ENCODE data around the gene PRM3. TPM values are rescaled to one million over a fixed set of nuclear protein-coding genes. Genes with fewer than 3 reads are reported as not detected.

PRM3 gene
- total RNA-seq, 2 donors from 2014 or later, result not detected

DNA sequence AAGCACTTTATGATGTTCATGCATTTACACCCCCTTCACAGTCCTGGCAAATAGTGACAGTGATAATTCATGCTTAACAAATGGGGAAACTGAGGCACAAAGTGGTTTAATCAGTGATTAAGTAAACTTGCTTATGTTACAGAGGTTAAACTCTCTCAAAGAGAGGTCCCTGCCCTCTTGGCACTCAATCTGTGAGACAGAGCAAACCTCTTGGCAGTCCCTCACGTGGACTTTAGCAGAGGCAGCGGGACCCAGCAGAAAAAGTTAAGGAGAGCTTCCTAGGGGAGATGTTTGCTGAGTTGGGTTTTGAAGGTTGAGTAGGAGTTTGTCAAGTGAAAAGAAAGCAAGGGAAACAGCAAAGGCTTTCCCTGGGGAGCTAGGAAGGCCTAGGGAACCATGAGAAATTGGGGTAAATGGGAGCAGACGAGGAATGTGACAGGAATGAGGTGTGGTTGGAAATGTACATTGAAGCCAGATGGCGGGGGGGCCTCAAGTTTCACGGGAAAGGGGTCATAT lies 28.1 kb downstream of the PRM3 start:
- H3K4me3 Mint-ChIP-seq, result peak overlapping the region; percentile 11 to 53

GRCh38 chr16:11242658-11243057 lies 30.8 kb downstream of the PRM3 start:
- no peaks in the 10 kb centered on the region for H3K27me3 Mint-ChIP-seq (ENCODE audit: low read depth)
- peaks cover 0 to 1% of the 10 kb centered on the region in 2 donors for H3K9me3 Mint-ChIP-seq
- H3K27ac Mint-ChIP-seq, result no peak overlapping the region
- H3K4me3 Mint-ChIP-seq, result no peak overlapping the region
- peaks cover 1 to 6% of the 10 kb centered on the region in 2 donors for H3K36me3 Mint-ChIP-seq (ENCODE audit: insufficient read depth in 2 of 2)
- no peak for ATAC-seq (replicated peaks in 1 of 2)
- DNase-seq, result no peak
- peaks cover 35% of the 10 kb centered on the region for H3K4me1 Mint-ChIP-seq (ENCODE audit: low read depth)

More for the DNA sequence above, 28.1 kb downstream of the PRM3 start:
- Mint-ChIP-seq H3K4me1 (ENCODE audit: low read depth) (peaks cover 48% of the 10 kb centered on the region), H3K36me3 (ENCODE audit: insufficient read depth in 2 of 2) (peaks cover 1 to 9% of the 10 kb centered on the region in 2 donors), H3K27me3 (ENCODE audit: low read depth) (no peaks in the 10 kb centered on the region), H3K27ac (peak overlapping the region; percentile 93), H3K9me3 (peaks cover 0 to 1% of the 10 kb centered on the region in 2 donors)
- ATAC-seq (replicated peaks in 1 of 2) (no peak), DNase-seq (no peak)

DNA sequence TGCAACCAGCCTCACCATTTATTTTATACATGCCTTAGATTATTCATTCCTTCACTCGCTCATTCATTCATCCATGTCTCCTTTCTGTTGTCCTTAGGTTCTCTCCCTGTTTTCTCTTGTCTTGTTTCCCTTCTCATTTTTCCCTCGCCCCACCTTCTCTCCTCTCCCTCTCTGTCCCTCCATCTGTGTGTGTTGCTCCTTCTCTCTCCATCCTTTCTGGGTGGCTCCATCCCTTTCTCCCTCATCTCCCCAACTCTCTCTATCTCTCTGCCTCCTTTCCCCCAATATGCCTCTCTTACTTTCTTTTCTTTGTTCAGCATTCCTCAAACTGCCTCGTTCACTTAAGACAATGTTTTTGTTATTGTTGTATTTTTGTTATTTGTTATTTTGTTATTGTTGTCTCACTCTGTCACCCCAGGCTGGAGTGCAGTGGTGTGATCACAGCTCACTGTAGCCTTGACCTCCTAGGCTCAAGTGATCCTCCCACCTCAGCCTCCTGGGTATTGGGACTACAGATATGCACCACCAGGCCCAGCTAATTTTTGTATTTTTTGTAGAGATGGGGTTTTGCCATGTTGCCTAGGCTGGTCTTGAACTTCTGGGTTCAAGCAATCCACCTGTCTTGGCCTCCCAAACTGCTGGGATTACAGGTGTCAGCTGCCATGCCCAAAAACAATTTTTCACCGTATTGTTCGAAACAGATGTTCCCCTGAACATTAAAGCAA lies 31.8 kb downstream of the PRM3 start:
- Mint-ChIP-seq H3K4me3 (no peak overlapping the region), H3K9me3 (no peaks in the 10 kb centered on the region), H3K36me3 (ENCODE audit: insufficient read depth in 2 of 2) (no peaks in the 10 kb centered on the region), H3K27ac (no peak overlapping the region), H3K4me1 (ENCODE audit: low read depth) (peaks cover 35% of the 10 kb centered on the region), H3K27me3 (ENCODE audit: low read depth) (no peaks in the 10 kb centered on the region)
- DNase-seq (no peak), ATAC-seq (replicated peaks in 1 of 2) (no peak)

DNA sequence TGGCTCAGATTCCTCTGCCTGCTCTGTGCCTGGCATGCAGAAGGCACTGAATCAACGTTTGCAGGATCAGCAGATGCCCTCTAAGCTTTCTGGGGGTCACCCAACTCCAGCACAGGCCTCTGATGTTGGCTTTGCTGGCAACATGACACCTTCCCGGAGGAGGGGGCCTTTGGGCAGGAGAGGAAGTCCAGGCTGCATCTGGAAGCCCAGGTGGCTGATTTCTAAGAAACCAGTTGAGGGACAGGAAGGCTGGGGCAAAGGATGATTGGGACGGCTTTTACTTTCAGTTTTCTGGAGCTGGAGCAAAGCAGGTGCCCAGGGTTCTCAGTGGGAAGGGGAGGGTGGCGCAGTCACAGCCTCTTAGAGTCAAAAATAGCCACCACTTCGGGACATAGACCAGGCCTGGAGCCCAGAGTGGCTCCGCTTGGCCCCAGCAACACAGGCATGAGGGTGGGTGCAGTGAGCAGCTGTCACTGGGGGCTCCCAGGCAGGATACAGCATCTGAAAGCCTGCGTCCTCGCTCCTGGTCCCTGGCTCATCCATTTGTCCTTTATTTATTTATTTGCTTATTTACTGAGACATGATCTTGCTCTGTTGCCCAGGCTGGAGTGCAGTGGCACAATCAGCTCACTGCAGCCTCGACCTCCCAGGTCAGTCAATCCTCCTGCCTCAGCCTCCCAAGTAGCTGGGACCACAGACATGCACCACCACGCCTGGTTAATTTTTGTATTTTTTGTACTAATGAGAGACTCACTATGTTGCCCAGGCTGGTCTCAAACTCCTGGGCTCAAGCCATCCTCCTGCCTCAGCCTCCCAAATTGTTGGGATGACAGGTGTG lies 32.6 kb downstream of the PRM3 start:
- Mint-ChIP-seq H3K4me3 (peak overlapping the region in 1 of 2 donors; percentile 57), H3K9me3 (no peaks in the 10 kb centered on the region), H3K4me1 (ENCODE audit: low read depth) (peaks cover 32% of the 10 kb centered on the region), H3K27me3 (ENCODE audit: low read depth) (no peaks in the 10 kb centered on the region), H3K27ac (peak overlapping the region; percentile 56), H3K36me3 (ENCODE audit: insufficient read depth in 2 of 2) (no peaks in the 10 kb centered on the region)
- DNase-seq, result no peak
- ATAC-seq (replicated peaks in 1 of 2), result peak; percentile 32 to 33

GRCh38 chr16:11239644-11240632 lies 33.5 kb downstream of the PRM3 start:
- no peaks in the 10 kb centered on the region for H3K27me3 Mint-ChIP-seq (ENCODE audit: low read depth)
- H3K9me3 Mint-ChIP-seq, result no peaks in the 10 kb centered on the region
- H3K27ac Mint-ChIP-seq, result peak overlapping the region; percentile 56
- peak overlapping the region; percentile 25 to 57 for H3K4me3 Mint-ChIP-seq
- no peak for ATAC-seq (replicated peaks in 1 of 2)
- H3K4me1 Mint-ChIP-seq (ENCODE audit: low read depth), result peaks cover 32% of the 10 kb centered on the region
- no peaks in the 10 kb centered on the region for H3K36me3 Mint-ChIP-seq (ENCODE audit: insufficient read depth in 2 of 2)
- DNase-seq, result no peak

DNA sequence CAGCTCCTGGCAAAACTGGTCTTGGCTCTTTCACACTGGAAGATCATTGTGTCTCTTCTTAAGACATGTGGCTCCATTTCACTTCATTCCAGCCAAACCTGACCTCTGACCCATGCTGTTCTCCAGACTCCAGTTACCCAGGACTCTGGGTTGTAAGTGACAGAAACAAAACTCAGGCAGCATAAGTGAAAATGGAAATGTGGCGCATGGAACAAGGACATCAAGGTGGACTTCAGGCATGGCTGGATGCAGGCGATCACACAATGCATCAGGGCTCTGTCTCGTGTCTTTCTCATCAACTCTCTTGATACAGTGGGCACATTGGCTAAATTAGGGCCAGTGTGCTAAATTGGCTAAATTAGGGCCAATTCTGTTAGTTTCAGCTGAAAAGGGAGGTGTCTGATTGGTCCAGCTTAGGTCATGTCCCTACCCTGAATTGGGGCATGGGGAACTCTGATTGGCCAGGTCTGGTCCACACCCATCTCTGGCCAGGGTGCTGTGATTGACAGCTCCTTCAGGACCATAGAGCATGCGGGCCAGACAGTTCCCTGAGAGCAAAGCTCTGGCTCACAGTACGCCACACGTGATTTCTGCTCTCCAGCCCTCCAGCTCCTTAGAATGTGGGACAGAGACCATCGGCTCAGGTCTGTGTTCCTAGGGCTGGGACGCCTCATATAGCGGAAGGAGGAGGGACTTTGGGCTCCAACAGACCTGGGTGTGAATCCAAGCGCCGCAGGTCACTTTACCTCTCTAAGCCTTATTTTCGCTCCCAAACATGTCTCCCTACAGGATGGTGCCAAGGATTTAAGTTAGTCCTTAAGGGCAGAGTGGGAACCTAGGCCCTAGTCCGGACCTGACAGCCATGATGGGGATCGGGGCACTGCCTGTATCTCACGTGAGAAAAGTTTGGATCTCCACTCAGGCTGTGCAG lies 34.9 kb downstream of the PRM3 start:
- H3K36me3 Mint-ChIP-seq (ENCODE audit: insufficient read depth in 2 of 2), result no peaks in the 10 kb centered on the region
- no peak for DNase-seq
- peaks cover 45% of the 10 kb centered on the region for H3K4me1 Mint-ChIP-seq (ENCODE audit: low read depth)
- H3K27me3 Mint-ChIP-seq (ENCODE audit: low read depth), result no peaks in the 10 kb centered on the region
- no peak overlapping the region for H3K27ac Mint-ChIP-seq
- ATAC-seq (replicated peaks in 1 of 2), result no peak
- H3K4me3 Mint-ChIP-seq, result no peak overlapping the region
- H3K9me3 Mint-ChIP-seq, result no peaks in the 10 kb centered on the region

GRCh38 chr16:11236461-11237254 lies 36.8 kb downstream of the PRM3 start:
- H3K27me3 Mint-ChIP-seq (ENCODE audit: low read depth), result no peaks in the 10 kb centered on the region
- no peak overlapping the region for H3K27ac Mint-ChIP-seq
- peaks cover 62% of the 10 kb centered on the region for H3K4me1 Mint-ChIP-seq (ENCODE audit: low read depth)
- ATAC-seq (replicated peaks in 1 of 2) (no peak), DNase-seq (no peak)
- no peaks in the 10 kb centered on the region for H3K9me3 Mint-ChIP-seq
- no peaks in the 10 kb centered on the region for H3K36me3 Mint-ChIP-seq (ENCODE audit: insufficient read depth in 2 of 2)
- H3K4me3 Mint-ChIP-seq, result no peak overlapping the region

DNA sequence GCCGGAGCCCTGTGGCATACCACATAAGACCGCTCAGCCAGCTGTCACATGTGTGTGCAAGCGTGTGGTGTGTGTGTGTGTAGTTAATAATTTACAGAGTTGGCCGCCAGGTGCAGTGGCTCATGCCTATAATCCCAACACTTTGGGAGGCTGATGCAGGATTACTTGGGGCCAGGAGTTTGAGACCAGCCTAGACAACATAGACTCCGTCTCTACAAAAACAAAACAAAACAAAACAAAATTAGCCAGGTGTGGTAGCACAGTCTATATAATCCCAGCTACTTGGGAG lies 37.8 kb downstream of the PRM3 start:
- Mint-ChIP-seq H3K4me1 (ENCODE audit: low read depth) (peaks cover 72% of the 10 kb centered on the region), H3K9me3 (no peaks in the 10 kb centered on the region), H3K4me3 (no peak overlapping the region), H3K27me3 (ENCODE audit: low read depth) (no peaks in the 10 kb centered on the region), H3K36me3 (ENCODE audit: insufficient read depth in 2 of 2) (no peaks in the 10 kb centered on the region), H3K27ac (no peak overlapping the region)
- no peak for DNase-seq
- ATAC-seq (replicated peaks in 1 of 2), result no peak

DNA sequence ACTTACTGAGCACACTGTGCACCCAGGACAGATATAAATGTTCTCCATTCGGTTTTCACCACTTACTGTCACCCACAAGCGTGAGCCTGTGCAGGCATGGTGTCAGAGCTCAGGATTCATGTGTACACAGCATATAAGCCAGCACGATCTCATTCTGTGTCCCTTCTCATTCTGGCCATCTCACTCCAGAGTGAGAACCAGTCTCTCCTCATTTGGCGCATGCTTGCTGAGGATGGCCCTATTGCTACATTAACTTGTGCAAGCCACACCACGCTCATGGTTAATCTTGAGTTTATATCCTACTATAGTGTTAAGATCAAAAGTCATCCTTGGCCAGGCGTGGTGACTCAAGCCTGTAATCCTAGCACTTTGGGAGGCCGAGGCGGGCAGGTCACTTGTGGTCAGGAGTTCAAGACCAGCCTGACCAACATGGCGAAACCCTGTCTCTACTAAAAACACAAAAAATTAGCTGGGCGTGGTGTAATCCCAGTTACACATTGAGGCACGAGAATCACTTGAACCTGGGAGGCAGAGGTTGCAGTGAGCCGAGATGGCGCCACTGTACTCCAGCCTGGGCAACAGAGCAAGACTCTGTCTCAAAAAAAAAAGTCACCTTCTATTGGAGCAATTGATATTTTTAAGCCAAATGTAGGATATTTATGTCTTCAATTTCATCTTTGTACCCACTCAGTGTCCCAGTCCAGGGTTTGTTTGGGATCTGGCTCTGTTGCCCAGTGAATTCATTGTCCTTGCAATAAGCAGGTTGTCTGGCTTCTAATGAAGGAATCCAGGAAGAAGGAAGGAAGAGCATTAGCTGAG lies 38.3 kb downstream of the PRM3 start:
- no peak for DNase-seq
- no peak for ATAC-seq (replicated peaks in 1 of 2)
- Mint-ChIP-seq H3K36me3 (ENCODE audit: insufficient read depth in 2 of 2) (no peaks in the 10 kb centered on the region), H3K4me3 (peak overlapping the region; percentile 38 to 53), H3K27me3 (ENCODE audit: low read depth) (no peaks in the 10 kb centered on the region), H3K9me3 (no peaks in the 10 kb centered on the region), H3K4me1 (ENCODE audit: low read depth) (peaks cover 77% of the 10 kb centered on the region), H3K27ac (peak overlapping the region; percentile 72)

- Mint-ChIP-seq H3K9me3 (no peaks in the 10 kb centered on the region), H3K4me3 (peak overlapping the region; percentile 81 to 82), H3K36me3 (ENCODE audit: insufficient read depth in 2 of 2) (no peaks in the 10 kb centered on the region), H3K27ac (peak overlapping the region; percentile 99), H3K4me1 (ENCODE audit: low read depth) (peaks cover 90% of the 10 kb centered on the region), H3K27me3 (ENCODE audit: low read depth) (no peaks in the 10 kb centered on the region)
- peak; percentile 86 to 89 for DNase-seq
- peak; percentile 58 to 64 for ATAC-seq (replicated peaks in 1 of 2)
These were observed 39.6 kb downstream of the PRM3 start for GRCh38 chr16:11233727-11234376.

Measured in activated T-cell treated with anti-CD3 and anti-CD28 coated beads, Interleukin-2, amount 50 U/mL, for 72 hours (primary cell).